Left colon (tissue), 2 donors: ENCODE results near the gene SLC16A12. TPM values are rescaled to one million over a fixed set of nuclear protein-coding genes. Genes with fewer than 3 reads are reported as not detected.
"Not testable (repeated sequence)": the region's sequence is repeated elsewhere in the genome, so short reads cannot be mapped to it uniquely, and the experiment has no call there.

ENCODE experiments used
- ATAC-seq: fragments of 200-7000 bp; cut with Tn5 transposase; one replicate; pipeline ENCODE4 v1.9.1; 2020; ENCODE audit warnings: mild to moderate bottlenecking, moderate library complexity
- DNase-seq, 2 donors: peaks; one replicate each; pipeline ENCODE4 v3.0.0-alpha.2; 2020
- intact Hi-C, 2 donors: fragments of 100-400 bp; cut with DNase I in 1 of 2; cut with micrococcal nuclease in 1 of 2; formaldehyde crosslinking; loops; one replicate each; pipeline versions ENCODE4 v1.11.2 to v1.14.0; 2022; cut with DNase I, micrococcal nuclease
- total RNA-seq, 2 donors: library from RNA; stranded (reverse); fragmentation: NEBNext Ultra II Directional; extraction: Animal tissue kit (Norgen Biotek cat#: 25700); gene quantifications; one replicate each; pipeline ENCODE4 v1.2.1, GENCODE V29; 2021
- donor health status: DM: no; HTN: no; CAD: no.
- donor health status: DM: yes; HTN: yes; CAD: no.

SLC16A12 gene
- total RNA-seq, 2 donors from 2014 or later: 0.34 to 0.78 TPM

DNA sequence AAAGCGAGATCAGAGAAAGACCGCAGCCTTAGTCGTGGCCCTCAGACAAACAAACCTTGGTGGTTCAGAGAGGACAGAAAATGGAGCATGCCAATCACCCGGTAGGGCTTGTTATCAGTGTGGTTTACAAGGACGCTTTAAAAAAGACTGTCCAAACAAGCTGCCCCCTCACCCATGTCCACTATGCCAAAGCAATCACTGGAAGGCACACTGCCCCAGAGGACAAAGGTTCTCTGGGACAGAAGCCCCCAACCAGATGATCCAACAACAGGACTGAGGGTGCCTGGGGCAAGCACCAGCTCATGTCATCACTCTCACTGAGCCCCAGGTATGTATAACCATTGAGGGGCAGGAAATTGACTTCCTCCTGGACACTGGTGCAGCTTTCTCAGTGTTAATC is 126.1 kb downstream of the SLC16A12 start:
- ATAC-seq, intact Hi-C loops, DNase-seq: not testable (repeated sequence)

DNA sequence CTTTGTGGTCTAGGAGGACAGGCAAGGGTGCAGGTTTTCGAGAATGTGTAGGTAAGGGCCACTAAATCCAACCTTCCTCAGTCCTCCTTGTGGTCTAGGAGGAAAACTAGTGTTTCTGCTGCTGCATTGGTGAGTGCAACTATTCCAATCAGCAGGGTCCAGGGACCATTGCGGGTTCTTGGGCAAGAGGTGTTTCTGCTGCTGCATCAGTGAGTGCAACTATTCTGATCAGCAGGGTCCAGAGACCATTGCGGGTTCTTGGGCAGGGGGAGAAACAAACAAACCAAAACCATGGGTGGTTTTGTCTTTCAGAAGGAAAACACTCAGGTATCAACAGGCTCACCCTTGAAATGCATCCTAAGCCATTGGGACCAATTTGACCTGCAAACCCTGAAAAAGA is 127.6 kb downstream of the SLC16A12 start:
- ATAC-seq, intact Hi-C loops, DNase-seq: not testable (repeated sequence)

DNA sequence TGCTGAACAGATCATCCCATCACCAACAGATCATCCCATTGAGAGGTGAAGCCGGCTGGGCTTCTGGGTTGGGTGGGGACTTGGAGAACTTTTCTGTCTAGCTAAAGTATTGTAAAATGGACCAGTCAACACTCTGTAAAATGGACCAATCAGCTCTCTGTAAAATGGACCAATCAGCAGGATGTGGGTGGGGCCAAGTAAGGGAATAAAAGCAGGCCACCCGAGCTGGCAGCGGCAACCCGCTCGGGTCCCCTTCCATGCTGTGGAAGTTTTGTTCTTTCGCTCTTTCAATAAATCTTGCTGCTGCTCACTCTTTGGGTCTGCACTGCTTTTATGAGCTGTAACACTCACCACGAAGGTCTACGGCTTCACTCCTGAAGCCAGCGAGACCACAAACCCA is 129.2 kb downstream of the SLC16A12 start:
- DNase-seq, intact Hi-C loops, ATAC-seq: not testable (repeated sequence)

DNA sequence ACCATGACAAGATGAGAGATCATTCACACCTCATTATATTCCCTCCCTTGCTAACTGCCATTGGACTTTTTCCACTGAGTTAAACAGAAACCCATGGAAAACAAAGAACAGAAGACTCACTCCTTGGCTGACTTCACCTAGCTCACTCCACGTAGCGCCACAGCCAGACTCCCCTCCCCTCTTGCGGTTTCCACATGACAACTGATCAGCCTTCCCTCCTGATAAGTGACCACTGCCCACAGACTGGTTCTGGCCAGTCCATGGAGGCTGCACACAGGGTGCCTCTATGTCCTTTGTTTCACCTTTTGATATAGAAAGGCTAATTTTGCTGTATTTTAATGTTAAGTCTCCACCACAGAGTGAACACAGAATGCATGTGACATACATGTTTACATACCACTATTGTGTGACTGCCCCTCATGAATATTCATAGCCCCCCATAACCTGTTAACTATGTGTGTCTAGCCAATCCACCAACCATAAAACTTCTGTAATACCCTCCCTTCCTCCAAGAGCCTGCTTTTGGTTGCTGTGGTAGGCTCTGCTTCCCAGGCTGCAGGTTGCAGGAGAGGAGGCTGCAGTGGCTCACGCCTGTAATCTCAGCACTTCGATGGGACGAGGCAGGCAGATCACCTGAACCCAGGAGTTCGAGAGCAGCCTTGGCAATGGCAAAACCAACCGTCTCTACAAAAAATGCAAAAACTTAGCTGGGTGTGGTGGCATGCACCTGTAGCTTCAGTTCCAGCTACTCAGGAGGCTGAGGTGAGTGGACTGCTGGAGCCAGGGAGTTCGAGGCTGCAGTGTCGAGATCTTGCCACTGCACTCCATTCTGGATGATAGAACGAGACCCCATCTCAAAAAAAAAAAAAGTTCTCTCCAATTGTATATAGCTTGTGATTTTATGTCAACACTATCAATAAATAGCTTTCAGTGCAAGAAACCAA is 131.0 kb downstream of the SLC16A12 start:
- intact Hi-C loops: no loop called here
- ATAC-seq (peak; percentile 38), DNase-seq (no peak)

DNA sequence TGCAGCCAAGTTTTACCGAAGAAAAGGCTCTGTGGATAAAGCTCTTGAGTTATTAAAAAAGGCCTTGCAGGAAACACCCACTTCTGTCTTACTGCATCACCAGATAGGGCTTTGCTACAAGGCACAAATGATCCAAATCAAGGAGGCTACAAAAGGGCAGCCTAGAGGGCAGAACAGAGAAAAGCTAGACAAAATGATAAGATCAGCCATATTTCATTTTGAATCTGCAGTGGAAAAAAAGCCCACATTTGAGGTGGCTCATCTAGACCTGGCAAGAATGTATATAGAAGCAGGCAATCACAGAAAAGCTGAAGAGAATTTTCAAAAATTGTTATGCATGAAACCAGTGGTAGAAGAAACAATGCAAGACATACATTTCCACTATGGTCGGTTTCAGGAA is 132.4 kb downstream of the SLC16A12 start:
- intact Hi-C loops: no loop called here
- ATAC-seq (no peak), DNase-seq (no peak)

DNA sequence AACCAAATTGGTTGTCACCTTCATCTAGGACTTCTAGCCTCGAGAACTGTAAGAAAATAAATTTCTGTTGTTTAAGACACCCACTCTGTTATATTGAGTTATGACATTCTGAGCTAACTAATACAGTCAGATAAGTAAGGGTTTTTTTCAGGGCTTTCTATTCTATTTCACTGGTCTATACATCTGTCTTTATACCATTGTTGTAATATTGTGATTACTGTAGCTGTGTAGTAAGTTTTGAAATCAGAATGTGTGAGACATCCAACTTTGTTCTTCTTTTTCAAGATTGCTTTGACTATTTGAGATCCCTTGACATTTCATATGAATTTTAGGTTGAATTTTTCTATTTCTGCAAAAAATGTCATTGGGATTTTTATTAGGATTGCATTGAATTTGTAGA is 135.4 kb downstream of the SLC16A12 start:
- DNase-seq (no peak), ATAC-seq (no peak)
- intact Hi-C loops: no loop called here

DNA sequence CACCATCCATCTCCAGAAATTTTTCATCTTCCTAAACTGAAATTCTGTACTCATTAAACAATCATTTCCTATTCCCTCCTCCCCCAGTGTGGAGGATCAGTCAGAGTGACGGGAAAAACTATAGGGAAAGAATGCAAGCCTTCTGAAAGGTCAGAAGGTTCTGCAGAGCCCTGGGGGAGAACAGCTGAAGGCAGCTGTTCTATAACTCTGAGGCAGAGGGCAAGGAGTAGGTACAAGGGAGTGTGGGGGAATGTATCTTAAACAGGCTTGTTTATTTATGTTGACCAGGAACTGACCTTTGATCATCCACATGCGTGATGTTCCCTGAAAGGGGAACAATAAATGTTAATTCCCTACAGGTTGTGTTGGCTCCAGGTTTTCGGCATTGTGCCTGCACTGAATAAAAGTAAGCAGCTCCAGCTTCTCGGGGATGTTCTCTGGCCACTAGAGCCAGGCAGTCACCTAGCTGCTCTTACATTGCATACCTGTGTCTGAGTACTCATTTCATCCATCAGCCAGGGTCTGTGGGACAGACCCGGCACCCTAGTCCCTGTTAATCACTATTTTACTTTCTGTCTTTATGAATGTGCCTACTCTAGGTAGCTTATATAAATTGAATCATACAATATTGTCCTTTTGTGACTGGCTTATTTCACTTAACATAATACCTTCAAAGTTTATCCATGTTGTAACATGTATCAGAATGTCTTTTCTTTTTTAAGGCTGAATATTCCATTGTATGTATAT is 137.2 kb downstream of the SLC16A12 start:
- ATAC-seq: peak; percentile 26
- intact Hi-C loops: no loop called here
- DNase-seq: no peak

DNA sequence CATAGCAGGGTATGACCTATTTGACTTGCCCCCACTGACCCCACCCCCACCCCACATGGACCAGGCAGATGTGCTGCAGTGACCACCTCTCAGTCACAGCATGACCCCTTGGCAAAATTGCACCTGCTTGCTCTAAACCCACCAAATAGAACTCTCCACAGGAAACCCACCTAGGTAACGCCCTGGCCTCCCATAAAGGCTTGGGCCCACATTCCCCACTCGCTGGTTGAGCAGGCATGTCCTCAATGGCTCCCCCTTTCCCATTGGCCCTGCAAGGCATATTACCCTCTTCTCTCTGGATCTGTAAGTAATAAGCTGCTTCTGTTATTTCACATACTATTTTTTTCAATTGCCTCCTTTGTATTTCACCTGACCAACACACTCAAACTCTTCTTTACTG is 140.3 kb downstream of the SLC16A12 start:
- ATAC-seq (no peak), DNase-seq (no peak)
- intact Hi-C loops: no loop called here

DNA sequence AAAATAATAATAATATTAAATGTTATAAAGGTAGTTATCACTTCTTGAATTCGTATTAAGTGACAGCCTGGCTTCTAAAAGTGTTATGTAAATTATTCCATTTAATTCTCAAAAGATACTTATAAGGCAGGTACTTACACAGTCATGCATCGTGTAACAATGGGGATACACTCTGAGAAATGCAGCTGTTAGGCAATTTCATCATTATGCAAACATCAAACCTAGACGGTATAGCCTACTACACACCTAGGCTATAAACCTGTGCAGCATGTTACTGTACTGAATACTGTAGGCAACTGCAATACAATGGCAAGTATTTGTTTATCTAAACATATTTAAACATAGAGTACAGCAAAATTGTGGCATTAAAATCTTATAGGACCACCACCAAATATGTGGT is 141.5 kb downstream of the SLC16A12 start:
- intact Hi-C loops: no loop called here
- peak; percentile 79 for ATAC-seq
- DNase-seq: no peak

DNA sequence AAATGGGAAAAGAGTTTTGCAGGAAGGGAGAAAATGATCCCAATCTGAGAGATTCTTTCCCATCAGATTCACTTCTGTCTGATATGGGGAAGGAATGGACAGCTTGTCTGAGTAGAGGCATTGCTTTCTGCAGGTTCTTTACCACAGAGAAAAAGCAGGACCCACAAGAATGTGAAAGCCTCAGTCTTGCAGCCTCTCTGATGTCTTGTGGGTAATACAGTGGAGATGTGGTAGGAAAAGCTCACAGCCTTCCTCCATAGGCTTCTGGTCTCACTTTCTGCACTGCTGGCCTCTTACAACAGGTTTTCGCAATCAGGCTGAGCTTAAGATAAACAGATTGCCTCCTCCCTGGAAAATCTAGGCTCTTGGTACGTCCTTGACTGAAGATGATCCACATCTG is 142.4 kb downstream of the SLC16A12 start:
- intact Hi-C loops: no loop called here
- ATAC-seq: peak; percentile 46
- no peak for DNase-seq

DNA sequence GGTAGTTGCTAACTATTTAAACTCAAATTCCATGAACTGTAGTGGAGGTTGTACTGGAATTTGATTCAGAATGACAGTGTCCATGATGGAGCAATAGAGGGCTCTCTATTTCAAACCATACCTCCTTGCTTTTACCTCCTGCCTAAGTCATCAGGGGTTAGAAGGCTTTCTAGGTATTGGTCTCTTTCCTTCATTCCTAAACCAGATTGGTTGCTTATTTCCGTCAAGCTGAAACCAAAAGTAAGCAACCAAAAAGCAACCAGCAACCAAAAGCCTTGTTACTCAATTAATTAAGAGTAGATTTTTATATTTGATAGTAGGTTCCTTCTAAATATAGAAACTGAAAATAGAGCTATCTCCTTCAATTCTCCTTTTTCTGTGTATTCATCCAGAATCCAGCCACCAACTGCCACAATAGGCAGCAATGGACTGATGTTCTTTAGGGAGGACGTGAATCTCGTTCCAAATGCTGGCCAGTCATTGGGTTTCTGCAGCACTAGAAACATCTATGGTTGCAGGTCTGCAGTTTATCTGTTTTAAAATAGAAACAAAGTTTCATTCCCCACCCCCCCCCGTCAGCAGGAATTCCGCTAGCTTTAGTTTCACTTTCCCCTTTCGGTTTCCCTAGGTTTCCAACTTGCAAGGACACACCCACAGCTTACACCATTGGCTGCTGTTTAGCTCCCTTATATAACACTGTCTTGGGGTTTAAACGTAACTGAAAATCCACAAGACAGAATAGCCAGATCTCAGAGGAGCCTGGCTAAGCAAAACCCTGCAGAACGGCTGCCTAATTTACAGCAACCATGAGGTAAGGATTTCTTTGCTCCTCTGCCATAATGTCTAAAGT is 143.3 kb downstream of the SLC16A12 start, which contains the start of gene IFIT1:
TSS of gene IFIT1 (plus strand) at position 717 of the 850 bp plus-strand sequence. CDS start at position 807, 90 bp downstream.
- ATAC-seq (peak; percentile 93), DNase-seq (peak; percentile 48 to 49)
- intact Hi-C loops: no loop called here

DNA sequence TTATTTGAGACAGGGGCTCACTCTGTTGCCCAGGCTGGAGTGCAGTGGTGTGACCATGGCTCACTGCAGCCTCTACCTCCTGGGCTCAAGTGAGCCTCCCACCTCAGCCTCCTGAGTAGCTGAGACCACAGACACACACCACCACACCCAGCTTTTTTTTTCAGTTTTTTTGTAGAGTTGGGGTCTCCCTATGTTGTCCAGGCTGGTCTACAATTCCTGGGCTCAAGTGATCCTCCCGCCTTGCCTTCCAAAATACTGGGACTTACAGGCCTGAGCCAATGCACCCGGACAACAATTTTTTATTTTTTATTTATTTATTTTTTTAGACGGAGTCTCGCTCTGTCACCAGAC is 144.2 kb downstream of the SLC16A12 start:
- DNase-seq, intact Hi-C loops, ATAC-seq: not testable (repeated sequence)

DNA sequence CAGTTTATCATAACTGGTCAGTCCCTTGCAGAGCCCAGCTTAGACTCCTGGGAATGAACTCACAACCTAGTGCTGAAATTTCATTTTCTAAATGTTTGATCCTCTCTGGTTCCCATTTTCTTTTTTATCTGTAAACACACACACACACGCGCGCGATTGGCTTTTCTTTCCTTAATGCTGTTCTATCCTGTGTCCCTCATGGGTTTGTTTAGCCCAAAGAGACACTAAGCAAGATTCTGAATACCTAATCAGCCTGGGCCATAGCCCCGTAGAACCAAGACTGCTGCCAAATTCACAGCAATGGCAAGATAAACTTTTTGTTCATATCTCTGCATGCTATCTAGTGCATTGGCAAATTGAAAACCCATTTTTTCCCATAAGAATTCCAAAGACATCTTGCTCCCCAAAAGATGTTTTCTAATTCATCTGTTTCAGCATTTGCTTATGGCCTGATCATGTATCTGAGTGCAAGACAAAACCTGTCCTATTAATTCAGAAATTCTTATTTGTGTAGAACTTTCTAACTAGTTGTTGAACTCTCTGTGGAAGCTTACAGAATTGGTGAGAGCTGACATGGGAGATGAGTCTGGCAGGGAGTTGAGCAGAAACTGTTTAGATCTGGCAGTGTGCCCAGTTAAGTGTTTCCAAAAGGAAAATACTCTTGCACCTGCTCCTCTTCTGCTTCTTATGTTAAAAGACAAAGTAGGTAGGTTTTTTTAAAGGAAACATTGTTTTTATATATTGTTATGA is 144.7 kb downstream of the SLC16A12 start:
- ATAC-seq (no peak), DNase-seq (no peak)
- intact Hi-C loops: no loop called here

DNA sequence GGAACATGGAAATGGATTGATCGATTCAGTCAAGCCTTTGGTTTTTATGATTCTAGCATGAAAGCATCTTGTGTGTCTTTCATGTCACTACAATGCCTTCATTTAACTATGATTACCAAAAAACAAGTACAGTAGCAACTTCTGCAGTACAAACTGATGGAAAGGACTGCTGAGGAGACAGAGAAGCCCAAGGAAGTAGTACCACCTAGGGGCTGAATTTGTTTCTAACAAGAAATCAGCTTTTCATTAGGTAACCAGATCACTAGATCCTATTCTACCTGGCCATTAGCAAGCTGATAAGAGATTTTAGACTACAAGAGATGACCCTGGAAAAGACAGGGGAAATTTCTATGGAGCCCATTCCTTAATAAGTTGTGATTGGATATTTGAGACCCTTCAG is 146.1 kb downstream of the SLC16A12 start:
- ATAC-seq: no peak
- no peak for DNase-seq
- intact Hi-C loops: no loop called here

DNA sequence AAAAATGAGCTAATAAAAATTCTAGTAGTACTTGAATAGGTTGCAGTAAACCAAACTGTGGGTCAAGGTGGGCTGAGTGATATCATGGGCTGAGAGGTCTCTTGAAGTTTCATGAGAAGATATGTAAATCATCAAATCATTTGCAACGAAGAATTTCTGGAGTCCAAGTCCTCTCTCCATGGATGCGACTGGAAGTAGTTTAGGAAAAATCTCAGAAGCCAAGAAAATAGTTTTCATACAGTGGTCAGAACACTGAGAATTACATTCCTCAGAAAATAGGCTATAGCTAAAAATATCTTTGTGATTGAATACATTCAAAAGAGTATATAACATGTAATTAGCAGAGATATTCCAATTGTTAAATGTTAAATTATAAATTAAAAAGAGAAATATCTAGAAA is 146.6 kb downstream of the SLC16A12 start:
- ATAC-seq (no peak), DNase-seq (no peak)
- intact Hi-C loops: no loop called here

DNA sequence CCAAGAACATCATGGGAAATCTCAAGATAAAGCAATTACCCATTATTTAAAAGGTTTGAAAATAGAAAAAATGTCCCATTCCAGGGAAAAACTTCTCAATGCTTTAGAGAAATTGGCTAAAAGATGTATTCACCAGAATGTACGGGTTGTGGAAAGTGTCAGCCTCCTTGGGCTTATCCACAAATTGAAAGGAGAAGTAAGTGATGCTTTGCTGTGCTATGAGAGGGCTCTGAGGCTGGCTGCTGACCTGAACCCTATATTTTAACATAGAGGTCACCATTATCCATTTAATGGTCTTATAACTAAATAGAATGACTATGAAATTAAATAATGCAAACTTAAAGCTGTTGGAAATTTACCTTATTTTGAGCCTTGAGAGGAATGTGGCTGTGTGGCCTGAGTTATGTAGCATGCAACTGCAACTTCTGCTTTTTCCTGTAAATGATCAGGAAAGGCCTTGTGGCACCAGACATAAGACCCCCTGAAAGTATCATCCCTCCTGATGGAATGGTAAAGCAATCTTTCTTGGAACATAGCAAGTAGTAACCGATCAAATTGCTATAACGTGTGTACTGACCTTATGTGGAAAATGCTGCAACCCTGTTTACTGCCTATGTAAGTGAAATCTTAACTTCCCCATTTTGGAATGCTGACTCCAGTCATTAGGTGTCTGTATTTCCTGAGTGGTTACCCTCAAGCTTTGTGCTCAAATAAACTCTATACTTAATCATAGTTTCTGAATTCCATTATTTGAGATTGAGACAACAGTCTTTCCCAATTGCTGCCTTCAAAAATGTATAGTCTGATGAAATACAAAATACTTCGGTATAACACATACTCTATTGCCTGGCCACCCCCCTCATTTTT is 150.7 kb downstream of the SLC16A12 start:
- ATAC-seq (no peak), DNase-seq (no peak)
- intact Hi-C loops: no loop called here

DNA sequence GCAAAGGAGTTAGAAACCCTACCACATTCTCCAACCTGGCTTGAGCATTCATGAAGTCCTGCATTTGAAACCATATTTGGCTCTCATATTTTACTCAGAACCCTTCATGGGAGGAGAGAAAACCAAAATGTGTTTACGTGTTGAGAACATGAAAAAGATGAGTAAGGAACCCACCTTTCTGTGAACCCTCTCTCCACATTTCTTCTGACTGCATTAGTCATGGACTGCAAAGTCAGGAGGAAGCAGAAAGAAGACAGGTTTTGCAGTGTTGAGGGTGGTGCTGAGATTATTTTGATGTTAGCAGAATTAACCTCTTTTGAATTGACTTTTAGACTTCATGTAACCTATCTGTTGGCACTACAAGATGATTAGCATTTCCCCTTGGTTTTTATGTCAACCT is 152.6 kb downstream of the SLC16A12 start:
- ATAC-seq (no peak), DNase-seq (no peak)
- intact Hi-C loops: no loop called here
